Endothelial cell of umbilical vein (primary cell): ENCODE results near the gene TAF5L. TPM values are rescaled to one million over a fixed set of nuclear protein-coding genes. Genes with fewer than 3 reads are reported as not detected.

ENCODE experiments used
- BruUV-seq: library from RNA; stranded (reverse); fragments of 400-500 nt; replicated peaks from 2 replicates; lab custom pipeline; 2021; lab: Mats Ljungman, UMichigan
- CTCF ChIA-PET: fragments of 300-600, 350-600 bp; sonication (Branson Sonifier 250); formaldehyde crosslinking; loops from one replicate; lab custom pipeline; 2021; ENCODE audit warnings: antibody characterized with exemption, inconsistent platforms; lab: Charles Lee
- POLR2A ChIA-PET: fragments of 300-600, 350-600 bp; sonication (Branson Sonifier 250); formaldehyde crosslinking; loops from one replicate; lab custom pipeline; 2021; ENCODE audit warnings: antibody characterized with exemption, inconsistent platforms; lab: Charles Lee
- DNase-seq: peaks from one replicate; pipeline ENCODE4 v3.0.0-alpha.2; 2011; ENCODE audit warnings: low read depth, low spot score
- FAIRE-seq: peaks from 2 replicates; lab custom pipeline; 2011; peaks lifted over from hg19 to GRCh38; lab: Jason Lieb, UNC
- H2AFZ ChIP-seq: 2 replicates; pipeline ENCODE4 v1.6.0; 2012; ENCODE audit warnings: low read depth, low read length, control low read depth, inconsistent platforms
- H3K27ac ChIP-seq: 2 replicates; pipeline ENCODE4 v1.5.1; 2011; ENCODE audit warnings: low read depth, mild to moderate bottlenecking, control low read depth, low read length, moderate library complexity; ENCODE audit not compliant: insufficient read depth
- H3K27me3 ChIP-seq, 2 experiments: 2 replicates each; pipeline versions ENCODE4 v1.6.0 to v1.6.1; 2011; ENCODE audit warnings: low read length in 2 of 2, mixed read lengths in 1 of 2; ENCODE audit not compliant: control insufficient read depth in 2 of 2, insufficient read depth in 2 of 2
- H3K36me3 ChIP-seq, 2 experiments: 2 replicates in 1 of 2; 3 replicates in 1 of 2; pipeline ENCODE4 v1.5.1; 2011; ENCODE audit warnings: low read length in 2 of 2, mild to moderate bottlenecking in 1 of 2, moderate library complexity in 1 of 2; ENCODE audit not compliant: control insufficient read depth in 2 of 2, insufficient read depth in 2 of 2; ENCODE audit errors: extremely low read depth in 1 of 2
- H3K4me1 ChIP-seq: 3 replicates; pipeline ENCODE4 v1.5.1; 2011; ENCODE audit warnings: mild to moderate bottlenecking, low read length; ENCODE audit not compliant: control insufficient read depth, insufficient read depth; ENCODE audit errors: extremely low read depth
- H3K4me2 ChIP-seq: 2 replicates; pipeline ENCODE4 v1.6.1; 2011; ENCODE audit warnings: low read length, control low read depth, mixed read lengths; ENCODE audit not compliant: insufficient read depth
- H3K4me3 ChIP-seq, 3 experiments: fragments of 200-600 bp in 1 of 3; sonication (generic), shearing (Covaris generic) in 1 of 3; replicated peaks in 1 of 3; 2 replicates each; pipeline ENCODE4 v1.5.1; 2011 to 2016; ENCODE audit warnings: control low read depth in 3 of 3, low read length in 3 of 3, mild to moderate bottlenecking in 2 of 3, inconsistent platforms in 1 of 3, low read depth in 1 of 3, moderate library complexity in 1 of 3; ENCODE audit not compliant: insufficient read depth in 1 of 3
- H3K79me2 ChIP-seq: 2 replicates; pipeline ENCODE4 v1.6.0; 2012; ENCODE audit warnings: low read length, inconsistent platforms; ENCODE audit not compliant: control insufficient read depth, insufficient read depth
- H3K9ac ChIP-seq: replicated peaks from 2 replicates; pipeline ENCODE3; 2011; ENCODE audit warnings: low read length, control low read depth; ENCODE audit not compliant: insufficient read depth; ENCODE audit errors: extremely low read depth
- H3K9me1 ChIP-seq: replicated peaks from 3 replicates; pipeline ENCODE4 v1.6.0; 2011; ENCODE audit warnings: mild to moderate bottlenecking, low read length; ENCODE audit not compliant: control insufficient read depth, insufficient read depth; ENCODE audit errors: extremely low read depth
- H3K9me3 ChIP-seq: replicated peaks from 2 replicates; pipeline ENCODE4 v1.5.1; 2012; ENCODE audit warnings: low read length, inconsistent platforms; ENCODE audit not compliant: control insufficient read depth, insufficient read depth
- H4K20me1 ChIP-seq: replicated peaks from 2 replicates; pipeline ENCODE3; 2011; ENCODE audit warnings: mild to moderate bottlenecking, low read length; ENCODE audit not compliant: control insufficient read depth, insufficient read depth; ENCODE audit errors: extremely low read depth
- EZH2 ChIP-seq: IDR thresholded peaks from 2 replicates; pipeline ENCODE4 v1.6.1; 2012; ENCODE audit warnings: borderline replicate concordance, low read depth, mild to moderate bottlenecking, moderate library complexity, low read length, inconsistent platforms; ENCODE audit not compliant: severe bottlenecking
- FOS ChIP-seq: IDR thresholded peaks from 2 replicates; pipeline ENCODE4 v1.6.1; 2011; ENCODE audit warnings: mild to moderate bottlenecking, low read length, moderate library complexity, borderline replicate concordance; ENCODE audit not compliant: insufficient read depth
- GATA2 ChIP-seq: IDR thresholded peaks from 2 replicates; pipeline ENCODE4 v1.7.0; 2011; ENCODE audit warnings: low read depth, mild to moderate bottlenecking, moderate library complexity, mixed read lengths, low read length; ENCODE audit not compliant: insufficient read length, insufficient read depth
- JUN ChIP-seq: IDR thresholded peaks from 2 replicates; pipeline ENCODE4 v1.6.1; 2011; ENCODE audit warnings: borderline replicate concordance, low read depth; ENCODE audit not compliant: insufficient read length, insufficient read depth
- MYC ChIP-seq: IDR thresholded peaks from one replicate; pipeline ENCODE4 v1.6.1; 2011; ENCODE audit warnings: mild to moderate bottlenecking, low read depth, low read length
- POLR2A ChIP-seq: IDR thresholded peaks from 2 replicates; pipeline ENCODE4 v1.6.1; 2012; ENCODE audit warnings: low read depth, mild to moderate bottlenecking, control low read depth, low read length
- POLR2AphosphoS5 ChIP-seq: IDR thresholded peaks from 2 replicates; pipeline ENCODE4 v1.6.1; 2012; ENCODE audit warnings: low read depth, mild to moderate bottlenecking, control low read depth, low read length, moderate library complexity; ENCODE audit not compliant: insufficient read depth
- dilution Hi-C: fragments of 300-500 bp; cut with MboI; formaldehyde crosslinking; loops from one replicate; pipeline ENCODE4 v1.15.0; 2019; ENCODE audit warnings: low sequenced_read_pairs; ENCODE audit not compliant: extremely low pct_ligation_motif_present
- intact Hi-C: fragments of 100-400 bp; cut with micrococcal nuclease; formaldehyde crosslinking; loops from one replicate; pipeline ENCODE4 v1.10.0; 2022
- polyA plus RNA-seq, 4 experiments: library from polyadenylated mRNA; depleted of rRNA in 3 of 4; stranded (reverse) in 3 of 4; unstranded in 1 of 4; fragments of >200 nt; gene quantifications; 2 replicates each; pipeline versions ENCODE4 v1.2.1 to v1.2.3, GENCODE V29; 2011 to 2012; ENCODE audit warnings: missing spikeins in 1 of 4
- total RNA-seq: library from RNA; stranded (reverse); gene quantifications from 2 replicates; pipeline ENCODE4 v1.2.3, GENCODE V29; 2021
- TF ChIP-seq, protein P1 (sequence below), 2 donors: IDR thresholded peaks; 1 replicate in 1 of 2; 2 replicates in 1 of 2; pipeline ENCODE4 v1.5.1; 2011; ENCODE audit warnings: low read length in 2 of 2, mild to moderate bottlenecking in 2 of 2, moderate library complexity in 2 of 2, control low read depth in 1 of 2, inconsistent platforms in 1 of 2, low read depth in 1 of 2; ENCODE audit not compliant: insufficient read depth in 1 of 2; ENCODE audit errors: extremely low read depth in 1 of 2
- TF ChIP-seq, protein P2 (sequence below): IDR thresholded peaks from 2 replicates; pipeline ENCODE4 v1.6.1; 2011; ENCODE audit not compliant: insufficient read depth, insufficient read length

Gene TAF5L
- total and polyA plus RNA-seq, 2 donors (not counting 3 experiments of a cell fraction or from before 2014, with no cell fraction given): 21.1 to 24.8 TPM

DNA sequence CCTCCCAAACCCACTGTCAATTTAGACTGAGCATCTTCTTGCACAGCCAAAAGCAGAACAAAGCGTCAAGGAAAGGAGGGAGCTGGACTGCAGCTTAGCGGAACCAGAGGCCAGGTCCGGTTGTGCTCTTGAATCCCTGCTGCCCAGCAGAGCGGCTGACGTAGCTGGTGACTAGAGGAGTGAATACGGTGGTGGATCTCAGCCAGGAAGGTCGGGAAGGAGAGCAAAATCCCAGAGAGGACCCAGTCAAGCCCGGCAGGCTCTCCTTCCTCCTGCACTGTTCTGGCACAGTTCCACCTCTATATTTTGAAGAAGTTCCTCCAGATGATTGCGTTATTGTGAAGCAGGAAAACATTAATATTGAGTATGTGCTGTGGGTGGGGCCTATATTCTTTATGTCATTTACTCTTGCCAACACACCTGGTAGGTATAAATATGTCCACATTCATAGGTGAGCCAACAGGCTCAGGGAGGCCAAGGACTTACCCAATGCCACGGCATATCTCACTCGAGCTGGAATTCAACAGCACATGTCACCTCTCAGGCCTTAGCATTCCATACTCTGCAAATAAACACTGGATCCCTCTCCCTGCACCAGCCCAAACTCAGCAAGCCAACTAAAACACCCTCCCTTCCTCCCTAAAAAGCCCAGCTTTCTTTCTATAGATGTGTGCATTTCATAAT is 43.8 kb downstream of the TAF5L start:
- dilution Hi-C loops: no loop called here

DNA sequence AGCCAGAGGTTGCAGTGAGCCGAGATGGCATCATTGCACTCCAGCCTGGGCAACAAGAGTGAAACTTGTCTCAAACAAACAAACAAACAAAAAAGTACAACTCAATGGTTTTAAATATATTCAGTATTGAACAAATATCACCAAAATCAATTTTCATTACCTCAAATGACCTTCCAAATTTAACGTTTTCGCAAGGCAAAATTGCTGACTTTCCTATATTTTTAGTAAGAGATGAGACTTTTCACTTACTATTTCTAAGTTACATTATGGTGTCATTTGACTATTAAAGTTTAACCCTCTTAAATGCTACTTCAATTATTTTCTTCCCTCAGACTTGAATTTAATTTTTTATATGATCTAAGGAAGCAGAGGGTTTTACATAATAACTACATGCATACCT is 44.4 kb downstream of the TAF5L start:
- Histone ChIP-seq H3K27me3 (no peaks in the 10 kb centered on the region), H3K79me2 (no peaks in the 10 kb centered on the region), H3K27ac (no peak overlapping the region), H4K20me1 (no peaks in the 10 kb centered on the region), H3K9me1 (no peaks in the 10 kb centered on the region), H3K9ac (no peak overlapping the region), H3K4me2 (no peak overlapping the region), H3K36me3 (no peaks in the 10 kb centered on the region), H3K4me1 (peaks cover 6% of the 10 kb centered on the region), H2AFZ (no peak overlapping the region), H3K9me3 (no peaks in the 10 kb centered on the region), H3K4me3 (no peak overlapping the region)
- dilution Hi-C loops (no loop called here), intact Hi-C loops (no loop called here)
- DNase-seq (no peak), FAIRE-seq (no peak)
- ChIA-PET CTCF (interaction anchor here (0.9 to 1.0 kb wide), 2 partner anchors 15 to 23 kb away, joined by 3 read pairs; partner anchors contain the start of gene ABCB10), POLR2A (no interaction called here)
- TF ChIP-seq, protein P1, sequence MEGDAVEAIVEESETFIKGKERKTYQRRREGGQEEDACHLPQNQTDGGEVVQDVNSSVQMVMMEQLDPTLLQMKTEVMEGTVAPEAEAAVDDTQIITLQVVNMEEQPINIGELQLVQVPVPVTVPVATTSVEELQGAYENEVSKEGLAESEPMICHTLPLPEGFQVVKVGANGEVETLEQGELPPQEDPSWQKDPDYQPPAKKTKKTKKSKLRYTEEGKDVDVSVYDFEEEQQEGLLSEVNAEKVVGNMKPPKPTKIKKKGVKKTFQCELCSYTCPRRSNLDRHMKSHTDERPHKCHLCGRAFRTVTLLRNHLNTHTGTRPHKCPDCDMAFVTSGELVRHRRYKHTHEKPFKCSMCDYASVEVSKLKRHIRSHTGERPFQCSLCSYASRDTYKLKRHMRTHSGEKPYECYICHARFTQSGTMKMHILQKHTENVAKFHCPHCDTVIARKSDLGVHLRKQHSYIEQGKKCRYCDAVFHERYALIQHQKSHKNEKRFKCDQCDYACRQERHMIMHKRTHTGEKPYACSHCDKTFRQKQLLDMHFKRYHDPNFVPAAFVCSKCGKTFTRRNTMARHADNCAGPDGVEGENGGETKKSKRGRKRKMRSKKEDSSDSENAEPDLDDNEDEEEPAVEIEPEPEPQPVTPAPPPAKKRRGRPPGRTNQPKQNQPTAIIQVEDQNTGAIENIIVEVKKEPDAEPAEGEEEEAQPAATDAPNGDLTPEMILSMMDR (IDR thresholded peaks at IDR 0.05; ENCODE audit: extremely low read depth in 1 of 2, insufficient read depth in 1 of 2, low read depth in 1 of 2, low read length in 2 of 2): no peak
- TF ChIP-seq FOS: no peak
- no peak for TF ChIP-seq GATA2
- no peak for TF ChIP-seq POLR2A
- TF ChIP-seq POLR2AphosphoS5: no peak
- no peak for TF ChIP-seq JUN
- no peak for TF ChIP-seq MYC
- TF ChIP-seq, protein P2, sequence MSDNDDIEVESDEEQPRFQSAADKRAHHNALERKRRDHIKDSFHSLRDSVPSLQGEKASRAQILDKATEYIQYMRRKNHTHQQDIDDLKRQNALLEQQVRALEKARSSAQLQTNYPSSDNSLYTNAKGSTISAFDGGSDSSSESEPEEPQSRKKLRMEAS: no peak
- TF ChIP-seq EZH2: no peak
- no TSS peak for BruUV-seq

More for the DNA sequence above, 43.8 kb downstream of the TAF5L start:
- peak; percentile 14 for DNase-seq
- no peaks in the 10 kb centered on the region for H3K27me3 ChIP-seq
- intact Hi-C loops: no loop called here
- no peak overlapping the region for H3K4me2 ChIP-seq
- CTCF ChIA-PET: interaction anchor here (0.9 to 1.6 kb wide), 3 partner anchors 14 to 26 kb away, joined by 3 read pairs; partner anchors contain the start of gene ABCB10
- POLR2A ChIA-PET: interaction anchor here (0.6 kb wide), 1 partner anchor 10 kb away, joined by 3 read pairs; no protein-coding TSS in a partner anchor
- TF ChIP-seq JUN (no peak), FOS (no peak)
- FAIRE-seq: peak; percentile 44
- no peaks in the 10 kb centered on the region for H3K9me3 ChIP-seq
- no peaks in the 10 kb centered on the region for H3K79me2 ChIP-seq
- H4K20me1 ChIP-seq: no peaks in the 10 kb centered on the region
- H3K4me3 ChIP-seq: no peak overlapping the region
- H3K9me1 ChIP-seq: no peaks in the 10 kb centered on the region
- no peak overlapping the region for H3K9ac ChIP-seq
- peaks cover 6% of the 10 kb centered on the region for H3K4me1 ChIP-seq
- BruUV-seq: no TSS peak
- no peak overlapping the region for H3K27ac ChIP-seq
- H2AFZ ChIP-seq: no peak overlapping the region
- H3K36me3 ChIP-seq: no peaks in the 10 kb centered on the region
